Neural cell (in vitro differentiated cells): Measurements from ENCODE around the gene POTEG. TPM values are rescaled to one million over a fixed set of nuclear protein-coding genes. Genes with fewer than 3 reads are reported as not detected.
"Not testable (repeated sequence)": the region's sequence is repeated elsewhere in the genome, so short reads cannot be mapped to it uniquely, and the experiment has no call there.

Experiments
- H2AFZ ChIP-seq: fragments of 200-600, 300-800 bp; sonication (generic), shearing (Covaris generic); 2 replicates; pipeline ENCODE4 v1.6.0; 2014; ENCODE audit warnings: low read depth, mild to moderate bottlenecking, antibody characterized with exemption, low read length, moderate library complexity
- H3F3A ChIP-seq: fragments of 200-600 bp; shearing (Covaris generic); 2 replicates; pipeline ENCODE4 v1.6.1; 2016; ENCODE audit warnings: mild to moderate bottlenecking, moderate library complexity, mixed read lengths, antibody characterized with exemption, low read length; ENCODE audit not compliant: insufficient read depth, poor library complexity, severe bottlenecking
- H3K27ac ChIP-seq: fragments of 200-600, 300-800 bp; sonication (generic), shearing (Covaris generic); 2 replicates; pipeline ENCODE4 v1.5.1; 2014; ENCODE audit warnings: mild to moderate bottlenecking, low read length, moderate library complexity
- H3K27me3 ChIP-seq: fragments of 300-800, 200-600 bp; sonication (generic), shearing (Covaris generic); 2 replicates; pipeline ENCODE4 v1.6.0; 2014; ENCODE audit warnings: mild to moderate bottlenecking, low read depth, low read length, moderate library complexity; ENCODE audit not compliant: insufficient read depth
- H3K36me3 ChIP-seq: fragments of 300-800, 200-600 bp; sonication (generic), shearing (Covaris generic); 2 replicates; pipeline ENCODE4 v1.5.1; 2014; ENCODE audit warnings: mild to moderate bottlenecking, antibody characterized with exemption, low read length, moderate library complexity; ENCODE audit not compliant: insufficient read depth
- H3K4me2 ChIP-seq: fragments of 300-800, 200-600 bp; sonication (generic), shearing (Covaris generic); 2 replicates; pipeline ENCODE4 v1.6.0; 2014; ENCODE audit warnings: mild to moderate bottlenecking, low read length
- H3K4me3 ChIP-seq: fragments of 300-800, 200-600 bp; sonication (generic), shearing (Covaris generic); 2 replicates; pipeline ENCODE4 v1.5.1; 2014; ENCODE audit warnings: mild to moderate bottlenecking, low read length, moderate library complexity
- H3K79me2 ChIP-seq: fragments of 200-600 bp; shearing (Covaris generic); replicated peaks from 2 replicates; pipeline ENCODE4 v1.6.0; 2014; ENCODE audit warnings: mild to moderate bottlenecking, low read length, moderate library complexity; ENCODE audit not compliant: insufficient read depth
- H3K9ac ChIP-seq: fragments of 300-800, 200-600 bp; sonication (generic), shearing (Covaris generic); 2 replicates; pipeline ENCODE4 v1.6.1; 2016; ENCODE audit warnings: mild to moderate bottlenecking, low read length, mixed read lengths
- H3K9me2 ChIP-seq: fragments of 200-600 bp; shearing (Covaris generic); 2 replicates; pipeline ENCODE4 v1.6.1; 2016; ENCODE audit warnings: mild to moderate bottlenecking, low read length, mixed read lengths; ENCODE audit not compliant: insufficient read depth
- H3K9me3 ChIP-seq: fragments of 200-600, 300-800 bp; sonication (generic), shearing (Covaris generic); 2 replicates; pipeline ENCODE4 v1.6.1; 2016; ENCODE audit warnings: mild to moderate bottlenecking, mixed run types, low read length, moderate library complexity, mixed read lengths
- H4K20me1 ChIP-seq: fragments of 200-600 bp; shearing (Covaris generic); 2 replicates; pipeline ENCODE4 v1.6.1; 2016; ENCODE audit warnings: mild to moderate bottlenecking, mixed run types; ENCODE audit not compliant: insufficient read depth
- polyA plus RNA-seq: library from polyadenylated mRNA; depleted of rRNA; stranded (reverse); fragments of >200 nt; gene quantifications from 2 replicates; pipeline ENCODE4 v1.2.3, GENCODE V29; 2014
- small RNA-seq, 3 experiments: library from RNA; depleted of rRNA; stranded (forward); fragments of <200 nt; gene quantifications; one replicate each; pipeline ENCODE3, GENCODE V24; 2012

Gene POTEG
- polyA plus RNA-seq, 1 donor from 2014 or later: not detected

DNA sequence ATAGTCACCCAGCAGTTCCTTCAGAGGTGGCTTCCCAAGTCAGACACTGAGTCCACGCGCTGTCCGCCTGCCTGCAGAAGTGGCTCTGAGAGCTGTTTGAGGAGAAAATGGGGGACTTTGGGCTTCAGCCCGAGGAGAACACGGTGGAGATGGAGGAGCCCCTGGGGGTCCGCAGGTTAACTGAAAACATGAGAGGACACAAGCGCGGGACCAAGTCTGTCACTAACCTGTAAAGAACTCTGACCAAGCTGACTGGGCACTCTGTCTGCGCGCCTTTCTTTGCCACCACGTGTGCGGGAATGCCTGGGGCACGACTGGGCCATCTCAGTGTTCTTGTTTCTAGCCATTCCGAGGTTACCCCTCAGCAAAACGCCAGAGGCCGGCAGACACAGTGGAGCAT lies 62.4 kb downstream of the POTEG start:
- H3K9me3 ChIP-seq, H3F3A ChIP-seq, H3K36me3 ChIP-seq, H3K79me2 ChIP-seq, H4K20me1 ChIP-seq, H3K9me2 ChIP-seq, H3K4me2 ChIP-seq, H2AFZ ChIP-seq, H3K27ac ChIP-seq, H3K9ac ChIP-seq, H3K27me3 ChIP-seq, H3K4me3 ChIP-seq: not testable (repeated sequence)

DNA sequence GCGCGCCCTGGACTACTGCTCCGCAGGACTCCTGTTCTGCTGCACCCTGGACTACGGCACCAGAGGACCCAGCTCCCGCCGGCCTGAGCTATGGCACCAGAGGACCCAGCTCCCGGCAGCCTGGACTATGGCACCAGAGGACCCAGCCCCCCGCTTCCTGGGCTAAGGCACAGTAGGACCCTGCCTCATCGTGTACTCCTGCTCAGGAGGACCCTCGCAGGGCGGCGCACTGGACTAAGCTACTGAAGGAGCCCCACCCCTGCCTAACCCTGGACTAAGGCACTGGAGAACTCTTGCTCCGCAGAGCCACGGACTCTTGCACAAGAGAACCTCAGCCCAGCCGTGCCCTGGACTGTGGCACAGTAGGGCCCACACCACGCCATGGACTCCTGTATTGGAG lies 71.3 kb downstream of the POTEG start:
- not testable (repeated sequence) for H3K27ac ChIP-seq, H3K9me2 ChIP-seq, H4K20me1 ChIP-seq, H3F3A ChIP-seq, H3K4me3 ChIP-seq, H3K27me3 ChIP-seq, H3K4me2 ChIP-seq, H3K9me3 ChIP-seq, H3K9ac ChIP-seq, H3K79me2 ChIP-seq, H3K36me3 ChIP-seq, H2AFZ ChIP-seq

DNA sequence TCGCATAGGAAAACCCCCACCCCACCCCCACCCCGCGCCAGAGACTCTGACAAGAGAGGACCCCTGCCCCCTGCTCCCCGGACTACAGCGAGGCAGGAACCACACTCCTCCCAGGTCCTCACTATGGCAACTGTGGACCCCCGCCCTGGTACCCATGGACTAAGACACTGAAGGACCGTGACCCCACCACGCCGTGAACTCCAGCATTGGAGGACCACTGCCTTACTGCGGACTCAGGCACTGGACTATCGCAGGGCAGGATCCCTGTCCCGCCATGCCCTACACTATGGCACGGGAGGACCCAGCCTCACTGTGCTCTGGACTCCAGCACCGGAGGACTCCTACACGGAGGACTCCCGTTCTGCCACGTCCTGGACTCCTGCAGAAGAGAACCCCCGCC lies 71.8 kb downstream of the POTEG start:
- H3K9me2 ChIP-seq, H3F3A ChIP-seq, H3K9me3 ChIP-seq, H3K9ac ChIP-seq, H3K4me2 ChIP-seq, H4K20me1 ChIP-seq, H2AFZ ChIP-seq, H3K79me2 ChIP-seq, H3K4me3 ChIP-seq, H3K36me3 ChIP-seq, H3K27me3 ChIP-seq, H3K27ac ChIP-seq: not testable (repeated sequence)

DNA sequence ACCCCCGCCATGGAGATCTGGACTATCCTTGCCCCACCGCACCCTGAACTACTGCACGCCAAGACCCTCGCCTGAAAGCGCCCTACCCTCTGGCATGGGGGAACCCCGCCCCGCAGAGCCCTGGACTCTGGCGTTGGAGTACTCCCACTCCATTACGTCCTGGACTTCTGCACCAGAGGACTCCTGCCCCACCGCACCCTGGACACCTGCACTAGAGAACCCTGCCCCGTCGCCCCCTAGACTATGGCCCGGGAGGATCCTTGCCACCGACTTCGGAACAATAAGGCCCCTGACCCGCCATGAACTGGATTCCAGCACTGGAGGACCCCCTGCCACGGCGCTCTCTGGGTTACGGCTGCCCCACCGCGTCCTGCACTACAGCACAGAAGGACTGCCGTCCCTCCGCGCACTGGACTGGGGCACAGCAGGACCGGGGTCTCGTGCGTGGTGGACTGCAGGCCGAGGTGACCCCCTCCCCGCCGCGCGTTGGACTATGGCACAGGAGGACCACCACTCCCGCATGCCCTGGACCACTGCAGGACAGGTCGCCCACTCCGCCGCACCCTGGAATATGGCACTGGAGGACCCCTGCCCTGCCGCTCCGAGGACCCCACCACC lies 72.4 kb downstream of the POTEG start:
- H3K79me2 ChIP-seq, H3K9me2 ChIP-seq, H3K4me3 ChIP-seq, H3K27me3 ChIP-seq, H3K4me2 ChIP-seq, H3K9ac ChIP-seq, H3K9me3 ChIP-seq, H3F3A ChIP-seq, H3K27ac ChIP-seq, H2AFZ ChIP-seq, H3K36me3 ChIP-seq, H4K20me1 ChIP-seq: not testable (repeated sequence)

GRCh38 chr14:19360937-19361635 lies 73.1 kb downstream of the POTEG start:
- H3K27ac ChIP-seq, H3K9ac ChIP-seq, H3K36me3 ChIP-seq, H3K9me3 ChIP-seq, H3K4me2 ChIP-seq, H3K27me3 ChIP-seq, H2AFZ ChIP-seq, H3K9me2 ChIP-seq, H3K79me2 ChIP-seq, H4K20me1 ChIP-seq, H3F3A ChIP-seq, H3K4me3 ChIP-seq: not testable (repeated sequence)

Small RNA genes lying within 50 kb of the gene (small RNA-seq; reads per million reads assigned to genes)
- gene RNU6-1268P: 0 reads per million in 3 experiments
